Activated CD4-positive, alpha-beta T cell treated with anti-CD3 and anti-CD28 coated beads, Interleukin-2, Interleukin-4, amounts not matched to agents 100 ng/mL and 50 ng/mL, durations not matched to agents 16 hours and 8 hours (primary cell): ENCODE results near the gene PPP1R1B.

Experiments
- DNase-seq: peaks from one replicate; pipeline ENCODE4 v3.0.0-alpha.2; 2020; ENCODE audit warnings: low spot score

The PPP1R1B gene

GRCh38 chr17:39683295-39683939, 56.7 kb downstream of the PPP1R1B start:
- DNase-seq = no peak

DNA sequence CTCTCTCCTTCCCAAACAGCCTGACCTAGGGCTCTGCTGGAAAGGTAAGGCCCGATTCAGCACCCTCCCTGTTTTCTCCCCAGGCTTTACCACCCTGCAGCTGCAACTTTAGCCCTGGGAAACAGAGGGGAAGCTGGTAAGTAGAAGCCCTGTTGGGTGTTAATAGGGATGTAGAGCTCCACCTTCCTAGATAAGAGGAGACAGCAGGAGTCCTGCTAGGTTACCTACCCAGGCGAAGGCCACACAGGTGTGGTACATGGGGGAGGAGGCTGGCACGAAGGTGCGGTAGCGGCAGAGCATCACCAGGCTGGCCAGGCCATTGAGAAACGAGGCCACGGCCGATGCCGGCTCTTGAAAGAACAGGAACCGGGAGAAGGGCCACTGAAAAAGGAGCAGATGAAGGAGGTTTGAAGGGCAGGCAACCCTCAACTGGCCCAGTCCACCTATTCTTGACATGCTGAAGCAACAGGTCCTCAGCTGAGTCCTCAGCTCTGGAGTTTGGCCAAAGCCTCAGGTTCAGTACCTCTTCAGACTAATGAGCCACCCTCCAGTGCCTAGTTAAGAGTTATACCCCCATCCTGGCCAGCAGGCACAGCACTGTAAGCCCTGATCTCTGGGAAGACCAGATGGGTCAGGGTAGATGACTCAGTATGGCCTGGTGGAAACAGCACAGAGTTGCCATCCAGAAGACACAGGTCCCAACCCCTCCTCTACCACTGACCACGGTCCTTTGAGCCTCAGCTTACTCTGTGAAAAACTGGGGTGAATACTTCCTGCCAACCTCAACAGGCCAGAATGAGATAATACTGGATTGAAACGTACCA, 57.8 kb downstream of the PPP1R1B start:
- no peak for DNase-seq
